OCI-LY7 (cell line): Measurements from ENCODE around the gene SPACA7.
"Not testable (repeated sequence)": the region's sequence is repeated elsewhere in the genome, so short reads cannot be mapped to it uniquely, and the experiment has no call there.

Experiments
- CTCF ChIP-seq: fragments of 200-600 bp; sonication (generic); conservative IDR thresholded peaks from 2 replicates; pipeline ENCODE4 v1.5.1; 2014; ENCODE audit warnings: mild to moderate bottlenecking, antibody characterized with exemption, low read length, moderate library complexity, mixed read lengths
- EZH2phosphoT487 ChIP-seq: fragments of 200-600 bp; sonication (generic); IDR thresholded peaks from 2 replicates; pipeline ENCODE4 v1.6.1; 2018; ENCODE audit warnings: low read depth, borderline replicate concordance, mild to moderate bottlenecking, mixed run types, antibody characterized with exemption, low read length, moderate library complexity, mixed read lengths

- TF ChIP-seq CTCF, EZH2phosphoT487: not testable (repeated sequence)
Measured at GRCh38 chr13:112409828-112410227, 33.7 kb downstream of the SPACA7 start.
